Erythroblast (primary cell): ENCODE data around the gene TENM4.

Experiments
- DNase-seq, 2 experiments: peaks; one replicate each; lab custom pipeline; 2025; lab: John Stamatoyannopoulos, UW
- GATA1 ChIP-seq: IDR thresholded peaks from 2 replicates; pipeline ENCODE4 v1.6.1; 2011; ENCODE audit warnings: low read depth, mild to moderate bottlenecking, control low read depth, low read length, moderate library complexity
- POLR2A ChIP-seq: IDR thresholded peaks from 2 replicates; pipeline ENCODE4 v1.6.1; 2011; ENCODE audit warnings: mild to moderate bottlenecking, low read length

TENM4 gene

DNA sequence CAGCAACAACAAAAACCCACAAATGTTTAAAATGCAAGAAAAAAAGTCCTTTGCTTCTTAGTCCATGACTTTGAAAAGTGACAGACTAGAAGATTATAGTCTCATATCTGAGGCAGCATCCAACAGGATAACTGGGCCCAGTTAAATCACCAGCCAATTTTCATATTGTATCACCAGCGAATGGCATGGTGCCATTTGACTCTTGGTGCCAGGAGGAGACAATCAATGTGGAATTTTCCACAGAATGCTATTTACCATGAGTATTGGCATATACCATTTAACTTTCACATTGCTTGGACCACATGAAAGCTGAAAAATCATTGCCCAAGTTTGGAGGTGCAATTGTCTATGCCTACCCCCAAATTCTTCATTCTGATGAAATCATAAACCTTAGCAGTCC lies 255.5 kb downstream of the TENM4 start:
- TF ChIP-seq POLR2A, result no peak
- TF ChIP-seq GATA1, result no peak
- DNase-seq, result no peak

DNA sequence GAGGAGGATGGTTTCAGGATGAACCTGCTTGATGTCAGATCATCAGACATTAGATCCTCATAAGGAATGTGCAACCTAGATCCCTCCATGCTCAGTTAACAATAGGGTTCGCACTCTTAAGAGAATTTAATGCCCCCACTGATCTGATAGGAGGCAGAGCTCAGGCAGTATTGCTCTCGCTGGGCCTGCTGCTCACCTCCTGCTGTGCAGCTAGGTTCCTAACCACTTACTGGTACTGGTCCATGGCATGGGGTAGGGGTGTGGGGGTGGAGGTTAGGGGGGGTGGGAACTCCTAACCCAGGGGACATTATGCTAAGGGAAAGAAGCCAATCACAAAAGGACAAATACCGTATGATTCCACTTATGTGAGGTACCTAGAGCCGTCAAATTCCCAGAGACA lies 256.5 kb downstream of the TENM4 start:
- no peak for DNase-seq
- TF ChIP-seq POLR2A, result no peak
- TF ChIP-seq GATA1, result no peak

DNA sequence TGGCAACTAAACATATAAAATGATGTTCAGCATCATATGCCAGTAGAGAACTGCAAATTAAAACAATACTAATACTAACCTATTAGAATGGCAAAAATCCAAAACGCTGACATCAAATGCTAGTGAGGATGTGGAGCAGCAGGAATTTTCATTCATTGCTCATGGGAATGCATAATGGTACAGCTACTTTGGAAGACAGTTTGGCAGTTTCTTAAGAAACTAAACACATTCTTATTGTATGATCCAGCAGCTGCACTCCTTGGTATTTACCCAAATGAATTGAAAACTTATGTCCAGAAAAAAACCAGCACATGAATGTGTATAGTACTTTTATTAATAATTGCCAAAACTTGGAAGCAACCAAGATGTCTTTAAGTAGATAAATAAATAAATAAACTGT lies 258.0 kb downstream of the TENM4 start:
- no peak for TF ChIP-seq GATA1
- no peak for TF ChIP-seq POLR2A

DNA sequence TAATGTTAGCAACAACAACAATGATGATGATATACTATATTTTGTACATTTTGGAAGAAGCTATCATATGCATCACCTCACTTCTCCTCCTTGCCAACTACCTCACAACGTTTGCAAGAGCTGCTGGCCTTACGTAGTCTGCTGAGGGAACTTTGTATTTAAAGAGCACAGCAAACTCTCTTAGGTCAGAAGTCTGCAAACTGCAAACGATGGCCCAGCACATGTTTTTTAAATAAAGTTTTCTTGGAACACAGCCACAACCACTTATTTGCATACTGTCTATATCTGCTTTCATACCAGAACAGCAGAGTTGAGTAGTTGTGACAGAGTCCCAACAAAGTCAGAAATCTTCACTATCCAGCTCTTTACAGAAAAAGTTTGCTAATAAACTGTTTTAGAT lies 261.7 kb downstream of the TENM4 start:
- TF ChIP-seq GATA1 (no peak), POLR2A (no peak)
- no peak for DNase-seq

More for the DNA sequence above, 258.0 kb downstream of the TENM4 start:
- no peak for DNase-seq

DNA sequence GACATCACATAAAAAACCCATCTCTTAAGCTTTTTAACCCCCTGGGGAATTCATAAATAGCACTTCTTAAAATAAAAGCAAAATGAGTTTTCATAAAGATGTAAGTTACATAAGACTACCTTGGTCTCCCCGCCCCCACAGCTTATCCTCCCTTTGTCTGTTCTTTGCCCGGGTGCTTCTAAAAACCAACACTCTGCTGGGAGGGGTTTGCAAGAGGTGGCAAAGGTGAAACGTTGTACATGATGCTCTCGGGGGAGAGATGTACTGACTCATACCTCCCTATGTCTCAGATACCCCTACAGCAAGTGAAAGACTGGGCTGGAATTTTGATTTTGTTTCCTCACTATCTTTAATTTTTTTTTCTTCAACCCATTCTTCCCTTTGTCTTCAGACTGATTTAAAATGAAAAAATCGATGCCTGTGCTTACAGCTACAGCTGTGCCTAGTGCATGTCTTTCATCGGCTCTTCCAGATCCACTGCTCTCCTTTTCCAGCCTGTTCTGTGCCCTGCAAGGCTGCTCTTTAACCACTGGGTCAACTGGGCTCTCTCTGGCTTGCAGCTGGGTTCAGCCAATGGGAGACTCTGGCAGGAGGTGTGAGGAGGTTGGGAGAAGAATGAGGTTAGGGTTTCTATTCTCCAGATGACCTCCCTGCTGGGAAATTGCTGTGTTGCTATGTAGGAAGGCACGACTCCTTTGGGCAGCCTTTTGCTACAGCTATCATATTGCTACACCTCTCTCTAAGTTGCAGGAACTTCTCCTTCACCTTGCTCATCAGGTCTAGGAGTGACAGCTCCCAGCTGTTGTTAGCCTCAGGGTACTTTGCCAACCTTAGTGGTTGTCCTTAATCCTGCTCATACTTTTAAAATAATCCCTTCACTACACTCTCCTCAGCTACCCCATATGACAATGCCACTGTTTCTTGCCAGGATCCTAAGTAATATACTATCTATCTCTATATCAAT lies 266.5 kb downstream of the TENM4 start:
- no peak for DNase-seq
- no peak for TF ChIP-seq GATA1
- no peak for TF ChIP-seq POLR2A

DNA sequence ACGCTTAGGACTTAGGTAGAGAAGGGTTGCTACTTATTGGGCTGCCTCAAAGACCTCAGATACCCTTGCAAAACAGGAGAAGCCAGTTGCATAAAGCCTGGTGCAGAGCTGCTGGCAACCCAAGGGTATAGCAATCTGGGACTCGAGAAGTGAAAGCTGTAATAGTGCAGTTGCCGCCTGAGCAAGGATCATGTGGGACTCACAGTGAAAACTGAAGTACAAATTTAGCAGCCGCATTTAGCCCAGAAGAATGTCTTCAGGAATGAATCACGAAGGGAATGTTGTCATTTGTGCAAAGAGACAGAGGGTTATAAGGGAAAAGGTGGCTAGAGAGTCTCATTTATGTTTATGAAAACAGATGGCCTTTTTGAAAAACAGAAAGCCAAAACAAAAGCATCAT lies 267.2 kb downstream of the TENM4 start:
- TF ChIP-seq GATA1 (no peak), POLR2A (no peak)
- no peak for DNase-seq

DNA sequence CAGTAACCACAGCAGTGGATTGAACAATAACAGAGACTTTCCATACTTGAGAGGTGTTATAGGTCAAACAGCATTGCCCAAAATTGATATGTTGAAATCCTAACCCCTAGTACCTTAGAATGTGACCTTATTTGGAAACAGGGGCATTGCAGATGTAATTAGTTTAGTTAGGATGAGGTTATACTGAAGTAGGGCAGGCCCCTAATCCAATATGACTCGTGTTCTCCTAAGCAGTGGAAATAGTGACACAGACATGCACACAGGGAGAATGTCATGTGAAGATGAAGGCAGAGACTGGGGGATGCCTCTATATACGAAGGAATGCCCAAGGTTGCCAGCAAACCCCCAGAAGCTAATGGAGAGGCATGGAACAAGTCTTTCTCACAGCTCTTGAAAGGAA lies 270.5 kb downstream of the TENM4 start:
- DNase-seq, result no peak
- TF ChIP-seq POLR2A (no peak), GATA1 (no peak)

DNA sequence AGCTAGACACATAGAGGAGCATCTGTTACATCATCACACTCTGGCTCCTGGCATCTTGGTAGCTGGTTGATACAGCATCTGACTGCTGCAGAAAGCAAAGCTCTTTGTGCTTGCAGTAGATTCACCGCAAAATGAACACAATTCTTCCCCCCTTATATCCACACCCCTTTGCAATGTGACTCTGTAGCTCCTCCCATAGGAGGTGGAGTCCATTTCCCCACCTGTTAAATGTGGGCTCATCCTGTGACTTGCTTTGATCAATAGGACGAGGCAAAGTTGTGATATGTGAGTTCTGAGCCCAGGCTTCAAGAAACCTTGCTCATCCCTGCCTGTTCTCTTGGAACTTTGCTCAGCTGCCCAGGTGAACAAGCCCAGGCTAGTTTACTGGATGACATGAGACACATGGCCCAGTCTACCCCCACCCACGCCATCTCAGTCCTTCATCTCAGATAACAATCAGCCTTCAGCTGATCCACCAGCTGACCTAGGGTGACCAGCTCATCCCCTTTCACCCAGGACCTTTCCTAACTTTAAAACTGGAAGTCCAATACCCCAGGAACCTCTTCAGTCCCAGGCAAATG lies 272.2 kb downstream of the TENM4 start:
- no peak for DNase-seq
- no peak for TF ChIP-seq POLR2A
- no peak for TF ChIP-seq GATA1

DNA sequence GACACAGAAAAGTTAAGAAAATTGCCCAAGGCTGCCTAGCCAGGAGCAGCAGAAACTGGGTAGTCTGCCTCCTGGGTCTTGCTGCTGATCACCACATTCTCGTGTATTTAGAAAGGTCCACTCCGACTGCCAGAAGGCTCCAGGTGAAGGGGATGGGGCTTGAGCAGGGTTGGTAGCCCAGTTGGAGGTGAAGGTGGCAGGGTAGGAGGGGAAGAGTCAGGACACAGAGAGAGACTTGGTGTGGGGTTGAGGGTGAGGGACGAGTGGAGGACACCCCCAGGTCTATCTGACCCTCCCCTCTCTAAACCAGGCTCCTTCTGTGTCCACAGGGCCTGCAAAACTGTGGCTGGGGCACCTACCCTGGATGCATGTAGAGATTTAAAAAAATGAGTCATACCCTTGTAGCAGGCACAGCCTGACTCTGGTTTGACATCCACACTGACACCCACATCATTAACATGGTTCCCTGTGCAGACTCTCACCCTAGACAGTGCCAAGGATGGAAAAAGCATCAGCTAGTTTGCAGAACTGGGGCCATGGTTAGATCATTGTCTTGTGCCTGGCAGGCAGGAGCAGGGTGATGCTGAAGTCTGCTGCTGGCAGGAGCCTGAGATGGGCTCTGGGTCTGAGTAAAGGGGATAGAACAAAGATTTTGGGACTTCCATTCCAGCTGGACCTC lies 273.2 kb downstream of the TENM4 start:
- no peak for DNase-seq
- TF ChIP-seq POLR2A, result no peak
- TF ChIP-seq GATA1, result no peak

DNA sequence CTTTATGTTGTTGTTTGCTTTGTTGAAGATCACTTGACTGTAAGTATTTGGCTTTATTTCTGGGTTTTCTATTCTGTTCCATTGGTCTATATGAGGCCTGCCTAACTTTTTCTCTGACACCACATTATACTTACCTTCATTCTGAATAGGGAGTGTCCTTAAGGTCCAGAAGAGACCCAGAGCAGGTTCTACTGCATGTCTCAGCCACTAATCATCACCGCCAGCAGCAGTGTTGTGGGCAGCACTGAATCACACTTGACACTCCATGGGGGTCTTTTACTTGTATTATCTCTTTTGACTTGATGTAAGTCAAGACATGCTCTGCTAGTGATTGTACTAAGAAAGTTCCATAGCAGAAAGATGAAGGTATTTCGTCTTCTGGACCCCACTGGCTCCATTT lies 274.9 kb downstream of the TENM4 start:
- TF ChIP-seq POLR2A, result no peak
- no peak for TF ChIP-seq GATA1
- no peak for DNase-seq

DNA sequence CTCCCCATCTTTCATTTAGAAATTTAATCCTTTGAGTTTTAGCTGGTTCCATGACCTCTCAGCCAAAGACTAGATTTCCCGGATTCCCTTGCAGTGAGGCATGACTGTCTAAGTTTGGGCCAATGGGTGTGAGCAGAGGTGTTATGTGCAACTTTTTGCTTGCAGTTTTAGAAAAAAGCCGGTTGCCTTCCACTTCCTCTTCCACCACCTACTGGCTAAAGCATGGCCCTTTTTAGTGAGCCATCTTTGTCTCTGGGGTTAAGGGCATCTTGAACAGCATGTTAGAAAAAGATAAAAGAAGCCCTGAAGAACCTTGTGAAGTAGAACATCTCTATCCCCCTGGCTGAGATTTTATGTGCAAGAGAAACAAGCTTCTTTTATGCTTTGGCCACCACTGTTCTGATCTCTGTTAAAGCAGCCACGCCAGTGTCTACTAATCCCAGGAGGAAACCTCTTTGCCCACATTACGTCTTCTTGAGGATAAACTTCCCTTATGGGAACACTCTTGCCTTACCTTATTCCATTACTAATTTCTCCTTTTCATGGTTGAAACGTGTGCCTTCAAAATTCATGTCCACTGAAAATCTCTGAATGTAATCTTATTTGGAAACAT lies 279.9 kb downstream of the TENM4 start:
- DNase-seq, result no peak
- TF ChIP-seq GATA1 (no peak), POLR2A (no peak)

DNA sequence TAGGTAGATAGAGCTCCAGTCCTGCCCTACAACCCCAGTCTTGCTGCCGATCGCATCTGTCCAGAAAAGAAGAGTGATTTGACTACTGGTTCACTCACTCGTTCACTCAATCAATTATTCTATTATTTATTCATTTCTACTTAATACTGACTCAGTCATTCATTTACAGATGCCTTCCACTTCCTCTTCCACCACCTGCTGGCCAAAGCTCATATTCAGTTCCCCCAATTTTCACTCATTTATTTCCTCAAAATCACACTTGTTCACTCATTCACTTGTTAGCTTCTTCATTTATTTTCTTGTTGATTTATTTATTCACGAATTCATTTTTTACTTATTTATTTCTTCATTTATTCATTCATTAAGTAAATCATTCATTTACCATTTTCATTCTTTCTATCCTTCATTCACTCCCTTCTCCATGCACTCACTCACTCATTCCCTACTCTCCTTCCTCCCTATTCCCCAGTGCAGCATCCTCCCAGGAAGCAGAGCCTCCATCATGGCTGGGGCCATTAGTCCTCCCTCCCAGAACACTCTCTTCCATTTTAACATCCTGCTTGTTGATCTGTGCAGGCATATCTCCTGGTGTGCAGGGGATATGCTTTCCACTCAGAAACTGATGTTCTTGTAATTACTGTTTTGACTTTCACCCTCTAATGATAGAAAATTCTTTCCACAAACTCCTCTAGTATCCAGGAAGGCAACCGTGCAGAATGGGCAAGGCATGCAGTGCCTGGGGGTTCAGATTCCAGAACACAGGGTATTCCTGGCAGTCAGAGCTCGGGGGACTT lies 281.0 kb downstream of the TENM4 start:
- no peak for DNase-seq
- TF ChIP-seq POLR2A (no peak), GATA1 (no peak)

DNA sequence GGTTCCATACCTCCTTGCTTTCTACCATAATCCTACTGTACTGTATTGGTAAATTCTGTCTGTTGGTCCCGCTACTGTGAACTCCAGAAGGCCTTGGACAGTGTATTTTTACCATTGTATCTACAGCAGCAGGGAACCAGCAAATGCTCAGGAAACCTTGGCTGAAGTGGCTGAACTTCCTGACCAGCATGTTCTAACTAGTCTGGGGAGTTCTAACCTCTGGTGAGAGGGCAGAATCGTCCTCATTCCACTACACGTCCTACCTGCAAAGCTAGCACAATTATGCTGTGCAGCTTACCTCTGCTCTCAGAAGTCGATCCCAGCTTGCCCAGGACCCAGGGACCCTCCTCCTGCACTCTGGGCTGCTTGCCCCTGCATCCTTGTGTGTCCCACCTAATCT lies 283.1 kb downstream of the TENM4 start:
- DNase-seq, result no peak
- TF ChIP-seq GATA1 (no peak), POLR2A (no peak)
